GM12892 (cell line): Measurements from ENCODE around the gene SLC25A52.

Source experiments
- POLR2A ChIP-seq: IDR thresholded peaks from 2 replicates; pipeline ENCODE4 v1.6.1; 2011; ENCODE audit warnings: low read depth, low read length, control low read depth
- TAF1 ChIP-seq: IDR thresholded peaks from 2 replicates; pipeline ENCODE4 v1.6.1; 2011; ENCODE audit warnings: low read depth, mild to moderate bottlenecking, control low read depth, low read length, borderline replicate concordance

GRCh38 chr18:31774477-31774785 is 13.8 kb upstream of the SLC25A52 start:
- TF ChIP-seq TAF1 (no peak), POLR2A (no peak)
